Cerebellar cortex (tissue), 1 donor: ENCODE measurements around the gene MEGF6.

ENCODE experiments used
- DNase-seq: peaks from one replicate; pipeline ENCODE4 v3.0.0-alpha.2; 2015; ENCODE audit warnings: low spot score

MEGF6 gene

DNA sequence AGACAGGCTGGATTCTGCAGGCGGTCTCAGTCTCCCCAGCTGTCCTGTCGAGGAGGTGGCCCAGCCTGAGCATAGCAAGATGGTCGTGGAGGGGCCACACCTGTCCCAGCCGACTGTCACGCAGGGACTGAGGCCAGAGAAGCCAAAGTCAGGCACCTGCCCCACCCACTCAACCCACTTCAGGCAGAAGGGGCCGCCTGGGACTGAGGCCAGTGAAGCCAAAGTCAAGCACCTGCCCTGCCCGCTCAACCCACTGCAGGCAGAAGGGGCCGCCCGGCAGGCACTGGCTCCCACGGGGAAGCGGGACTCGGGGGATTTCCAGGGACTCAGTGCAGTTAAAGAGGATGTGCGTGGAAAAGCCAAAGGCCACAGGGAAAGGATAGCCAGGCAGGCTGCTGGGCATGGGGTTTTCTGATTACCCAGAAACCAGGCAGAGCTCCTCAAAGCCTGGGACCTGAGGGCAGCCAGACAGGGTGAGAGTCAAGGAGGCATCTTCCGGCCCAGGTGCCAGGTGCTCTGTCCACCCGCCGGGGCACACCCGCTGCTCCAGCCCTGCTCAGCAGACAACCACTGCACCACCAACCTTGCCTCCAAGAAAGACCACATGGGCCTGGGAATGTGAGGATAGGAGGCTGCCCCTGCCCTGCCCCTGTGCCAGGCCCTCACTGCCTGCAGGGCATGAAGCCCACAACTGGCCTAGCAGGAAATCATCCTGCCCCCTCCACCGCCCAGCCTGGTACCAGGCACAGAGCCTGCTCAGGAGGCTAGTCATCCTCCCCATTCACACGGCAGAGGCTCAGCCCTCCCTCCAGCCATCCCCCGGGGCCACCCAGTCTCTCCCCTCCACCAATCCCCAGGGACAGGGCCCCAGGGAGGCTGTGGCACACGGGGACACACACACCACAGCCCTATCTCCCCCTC lies 41.0 kb downstream of the MEGF6 start:
- no peak for DNase-seq

DNA sequence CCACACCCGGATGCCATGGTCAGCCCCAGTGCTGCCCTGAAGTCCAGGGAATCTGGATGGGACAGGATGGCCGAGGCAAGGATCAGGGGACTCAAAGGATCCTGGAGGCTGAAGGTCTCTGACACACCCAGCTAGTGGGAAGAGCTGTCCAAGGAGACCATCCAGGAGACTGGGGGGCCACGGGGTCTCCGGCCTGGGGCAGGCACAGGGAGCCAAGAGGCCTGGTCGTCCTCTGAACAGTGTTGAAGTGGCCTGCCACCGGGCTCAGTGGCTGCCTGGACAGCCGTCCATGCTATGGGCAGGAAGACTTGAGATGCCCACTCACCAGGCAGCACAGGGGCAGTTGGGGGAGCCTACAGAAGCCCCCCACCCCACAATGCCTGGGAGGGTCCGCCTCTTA lies 41.9 kb downstream of the MEGF6 start:
- no peak for DNase-seq

DNA sequence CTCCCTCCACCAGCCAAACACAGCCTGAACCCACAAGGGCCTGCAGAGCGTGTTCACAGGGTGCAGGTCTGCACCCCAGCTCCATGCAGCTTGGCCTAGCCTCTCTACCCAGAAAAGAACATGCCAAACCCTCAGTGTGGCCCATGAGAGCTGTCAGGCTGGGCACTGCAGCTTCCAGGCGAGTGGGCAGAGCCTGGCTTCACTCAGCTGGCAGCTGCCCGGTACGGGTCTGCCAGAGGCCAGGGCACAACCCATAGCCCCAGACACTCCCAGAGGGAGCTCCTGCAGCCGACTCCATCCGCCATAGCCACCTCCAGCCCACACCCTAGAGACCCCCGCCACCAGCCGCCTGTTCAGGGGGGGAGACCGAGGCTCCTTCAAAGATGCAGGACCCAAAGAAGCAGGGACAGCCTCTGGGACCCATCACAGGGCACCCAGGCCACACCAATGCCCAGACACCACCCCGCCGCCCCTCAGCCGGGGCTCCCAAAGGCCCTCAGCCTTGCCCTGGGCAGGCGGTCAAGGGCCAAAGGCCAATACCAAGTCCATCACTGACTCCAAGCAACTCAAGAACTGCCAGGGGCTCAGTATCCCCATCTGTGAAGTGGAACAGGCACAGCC lies 42.4 kb downstream of the MEGF6 start:
- DNase-seq, result no peak

- DNase-seq, result no peak
Measured at GRCh38 chr1:3566951-3567804, 44.1 kb downstream of the MEGF6 start.

DNA sequence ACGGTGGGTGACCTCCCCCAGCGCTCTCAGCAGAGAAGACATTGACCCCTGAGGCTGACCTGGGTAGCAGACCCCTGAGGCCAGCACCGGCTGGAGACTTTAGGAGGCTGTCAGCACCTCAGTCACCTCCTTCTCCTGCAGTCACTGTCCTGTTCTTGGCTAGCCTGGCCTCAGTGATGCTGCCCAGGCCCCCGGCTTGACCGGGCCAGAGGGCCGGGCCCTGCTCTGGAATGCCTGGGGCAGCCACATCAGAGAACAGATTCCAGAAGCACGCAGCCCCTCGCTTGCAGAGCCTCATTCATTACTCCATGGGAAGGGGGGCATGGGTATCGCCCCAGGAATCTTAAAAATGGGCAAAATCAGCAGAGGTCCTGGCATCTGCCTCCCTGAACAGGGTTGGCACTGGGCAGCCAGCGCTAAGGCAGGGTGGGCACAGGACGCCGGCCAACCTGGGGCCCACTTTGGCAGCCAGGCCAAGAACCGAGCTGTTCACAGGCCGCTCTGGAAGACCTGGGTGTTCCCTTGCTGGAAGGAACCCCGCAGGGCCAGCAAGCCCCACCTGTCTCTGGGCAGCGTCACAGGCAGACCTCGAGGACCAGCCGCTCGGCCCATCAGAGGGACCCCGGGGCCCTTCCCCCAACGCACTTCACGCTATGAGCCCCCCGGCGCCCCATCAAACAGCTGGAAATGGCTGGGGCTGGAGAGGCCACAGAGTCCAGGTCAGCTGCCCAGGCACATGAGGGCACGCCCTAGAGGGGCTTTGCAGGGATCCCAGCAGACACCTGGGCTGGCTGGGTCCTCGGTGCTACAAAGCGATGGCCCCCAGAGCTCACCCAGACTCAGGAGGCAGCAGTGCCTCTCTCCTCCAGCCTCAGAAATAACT lies 45.1 kb downstream of the MEGF6 start:
- DNase-seq, result no peak

GRCh38 chr1:3564921-3565831 lies 46.1 kb downstream of the MEGF6 start:
- DNase-seq, result peak; percentile 13

GRCh38 chr1:3563610-3564009 lies 47.7 kb downstream of the MEGF6 start:
- DNase-seq, result no peak

GRCh38 chr1:3563125-3563524 lies 48.2 kb downstream of the MEGF6 start:
- no peak for DNase-seq

DNA sequence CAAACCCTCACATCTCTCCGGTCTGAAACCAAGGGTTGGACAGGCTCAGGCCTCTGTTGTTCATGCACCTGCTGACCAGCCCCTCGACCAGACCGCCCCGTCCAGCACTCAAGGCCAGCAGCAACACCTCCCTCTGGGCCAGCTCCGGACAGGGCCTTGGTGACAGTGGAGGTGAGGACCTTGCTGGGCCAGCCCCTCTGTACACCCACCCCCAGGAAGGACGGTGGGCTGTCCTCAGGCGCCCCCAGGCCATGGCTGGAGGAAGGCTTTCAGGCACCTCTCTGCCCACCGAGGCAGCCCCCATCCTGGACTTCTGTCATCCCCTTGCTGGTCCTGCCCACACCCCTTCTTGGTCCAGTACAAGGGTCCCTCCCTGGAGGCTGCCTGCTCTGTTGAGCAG lies 48.6 kb downstream of the MEGF6 start:
- no peak for DNase-seq

GRCh38 chr1:3561702-3562101 lies 49.6 kb downstream of the MEGF6 start:
- DNase-seq, result no peak

DNA sequence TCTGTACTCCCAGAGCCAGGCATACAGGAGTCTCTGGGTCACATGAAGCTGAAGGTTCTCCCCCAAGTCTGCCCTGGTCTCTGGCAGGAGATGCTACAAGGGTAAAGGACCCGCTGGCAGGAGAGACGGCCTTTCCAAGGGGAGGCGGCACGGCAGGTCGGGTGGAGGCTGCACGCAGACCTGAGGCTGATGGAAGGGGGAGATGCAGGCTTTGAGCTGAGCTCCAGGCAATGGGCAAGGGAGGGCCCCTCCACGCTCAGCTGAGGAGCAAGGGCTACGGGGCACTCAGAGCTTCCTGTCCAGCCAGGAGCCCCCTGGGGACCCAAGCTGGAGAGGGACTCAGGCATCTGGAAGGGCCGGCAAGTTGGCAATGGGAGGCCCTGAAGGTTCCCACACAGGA lies 50.3 kb downstream of the MEGF6 start:
- DNase-seq, result no peak

GRCh38 chr1:3560251-3560871 lies 50.9 kb downstream of the MEGF6 start:
- no peak for DNase-seq

GRCh38 chr1:3558036-3558726 lies 53.1 kb downstream of the MEGF6 start:
- no peak for DNase-seq

- DNase-seq, result no peak
Measured at GRCh38 chr1:3557366-3557765, 53.9 kb downstream of the MEGF6 start.

- no peak for DNase-seq
Measured at GRCh38 chr1:3556336-3556735, 55.0 kb downstream of the MEGF6 start.

GRCh38 chr1:3555131-3555920 lies 56.0 kb downstream of the MEGF6 start:
- DNase-seq, result no peak

DNA sequence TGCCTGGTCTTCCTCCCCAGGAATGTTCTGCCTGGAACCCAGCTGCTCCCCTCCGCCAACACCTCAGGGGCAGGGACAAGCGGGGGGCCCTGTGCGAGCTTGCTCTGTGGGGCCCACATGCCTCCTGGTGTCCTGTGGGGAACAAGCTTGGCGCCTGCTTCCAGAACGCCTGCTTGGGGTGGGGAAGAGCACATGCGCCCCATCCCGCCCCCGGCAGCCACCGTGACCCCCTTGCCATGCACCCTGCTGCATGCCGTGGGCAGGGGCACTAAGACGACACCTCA lies 57.4 kb downstream of the MEGF6 start:
- DNase-seq, result no peak

GRCh38 chr1:3553166-3553939 lies 58.0 kb downstream of the MEGF6 start:
- no peak for DNase-seq
